NOMO-1 treated with dmso at 0.1 percent for 144 hours (cell line): ENCODE data around the gene NUDT19.
A peak's percentile ranks its signal among the peaks of the same experiment; 100 is the strongest.
"Not testable (repeated sequence)": the region's sequence is repeated elsewhere in the genome, so short reads cannot be mapped to it uniquely, and the experiment has no call there.

Experiments used
- DNase-seq: peaks from one replicate; lab custom pipeline; 2025; ENCODE audit not compliant: unreplicated experiment; lab: John Stamatoyannopoulos, UW

Gene NUDT19

DNA sequence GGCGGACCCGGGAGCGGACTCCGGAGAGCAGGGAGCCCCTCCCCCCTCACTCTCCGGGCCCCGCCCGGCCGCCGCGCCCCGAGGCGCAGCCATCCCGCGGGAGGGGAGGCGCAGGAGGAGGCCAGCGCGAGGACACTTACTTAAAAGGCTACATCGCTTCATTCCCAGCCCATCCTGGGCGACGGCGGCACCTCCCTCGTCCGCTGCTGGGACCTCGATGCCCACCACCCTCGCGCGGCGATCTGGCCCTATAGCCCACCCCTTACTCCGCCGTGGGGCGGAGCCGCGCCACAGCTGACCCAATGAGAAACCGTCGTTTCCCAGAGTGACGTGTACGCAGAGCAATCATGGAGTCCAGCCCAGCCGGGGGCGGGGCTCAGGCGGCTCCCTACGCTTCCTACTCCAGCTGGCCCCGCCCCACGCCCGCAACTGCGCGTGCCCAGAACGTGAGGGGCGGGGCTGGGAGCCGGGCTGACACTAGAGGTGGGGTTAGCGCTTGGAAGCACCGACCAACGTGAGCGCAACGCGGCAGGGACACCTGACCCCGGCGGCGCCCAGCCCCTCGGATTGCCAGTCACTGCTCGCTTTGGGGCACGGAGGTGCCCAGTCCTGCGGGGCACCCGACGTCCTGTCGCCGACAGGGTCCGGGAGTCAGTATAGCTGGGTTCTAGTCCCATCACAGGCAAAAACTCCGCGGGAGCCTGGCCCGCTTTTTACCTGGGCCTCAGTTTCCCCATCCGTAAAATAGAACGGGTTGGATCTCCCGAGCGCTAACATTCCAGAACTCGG lies 16.5 kb upstream of the NUDT19 start, which contains the start of gene ANKRD27:
Gene ANKRD27 (minus strand): TSS at position 250 of the 789 bp plus-strand sequence. CDS start 16,165 bp downstream, outside the sequence.
- DNase-seq: peak; percentile 97

DNA sequence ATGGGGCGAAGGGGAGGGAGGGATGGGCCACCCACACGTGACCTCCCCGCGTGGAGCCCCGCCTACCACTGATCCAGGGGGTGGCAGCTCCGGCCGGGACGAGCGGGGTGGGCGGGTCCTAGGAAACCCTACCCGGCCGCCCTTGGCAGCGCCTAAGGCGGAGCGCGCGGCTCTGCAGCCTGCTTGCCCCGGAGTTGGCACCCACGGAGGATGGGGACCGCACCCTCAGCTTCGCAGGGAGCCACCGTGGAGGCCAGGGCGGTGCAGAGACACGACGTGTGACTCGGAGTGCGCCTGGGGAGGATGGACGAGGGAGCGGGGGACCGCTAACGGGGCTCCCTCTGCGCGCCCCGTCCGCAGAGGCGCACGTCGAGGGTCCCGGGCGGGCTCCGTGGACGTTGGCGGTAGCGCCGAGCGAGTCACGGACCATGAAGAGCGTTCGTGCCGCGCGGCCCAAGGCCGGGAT lies 15.9 kb upstream of the NUDT19 start, which contains the start of gene RGS9BP:
Gene RGS9BP (plus strand): TSS at position 129 of the 466 bp plus-strand sequence. CDS start 416 bp downstream, outside the sequence.
- DNase-seq: no peak

DNA sequence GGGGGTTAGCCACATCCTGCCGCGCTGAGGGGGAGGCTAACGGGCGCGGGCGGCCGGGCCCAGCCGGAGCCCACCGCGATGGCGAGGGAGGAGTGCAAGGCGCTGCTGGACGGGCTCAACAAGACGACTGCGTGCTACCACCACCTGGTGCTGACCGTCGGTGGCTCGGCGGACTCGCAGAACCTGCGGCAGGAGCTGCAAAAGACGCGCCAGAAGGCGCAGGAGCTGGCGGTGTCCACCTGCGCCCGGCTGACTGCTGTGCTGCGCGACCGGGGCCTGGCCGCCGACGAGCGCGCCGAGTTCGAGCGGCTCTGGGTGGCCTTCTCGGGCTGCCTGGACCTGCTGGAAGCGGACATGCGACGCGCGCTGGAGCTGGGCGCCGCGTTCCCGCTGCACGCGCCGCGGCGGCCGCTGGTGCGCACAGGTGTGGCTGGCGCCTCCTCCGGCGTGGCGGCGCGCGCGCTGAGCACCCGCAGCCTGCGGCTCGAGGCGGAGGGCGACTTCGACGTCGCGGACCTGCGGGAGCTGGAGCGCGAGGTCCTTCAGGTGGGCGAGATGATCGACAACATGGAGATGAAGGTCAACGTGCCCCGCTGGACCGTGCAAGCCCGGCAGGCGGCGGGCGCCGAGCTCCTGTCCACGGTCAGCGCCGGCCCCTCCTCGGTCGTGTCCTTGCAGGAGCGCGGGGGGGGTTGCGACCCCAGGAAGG lies 15.3 kb upstream of the NUDT19 start:
- DNase-seq: no peak

DNA sequence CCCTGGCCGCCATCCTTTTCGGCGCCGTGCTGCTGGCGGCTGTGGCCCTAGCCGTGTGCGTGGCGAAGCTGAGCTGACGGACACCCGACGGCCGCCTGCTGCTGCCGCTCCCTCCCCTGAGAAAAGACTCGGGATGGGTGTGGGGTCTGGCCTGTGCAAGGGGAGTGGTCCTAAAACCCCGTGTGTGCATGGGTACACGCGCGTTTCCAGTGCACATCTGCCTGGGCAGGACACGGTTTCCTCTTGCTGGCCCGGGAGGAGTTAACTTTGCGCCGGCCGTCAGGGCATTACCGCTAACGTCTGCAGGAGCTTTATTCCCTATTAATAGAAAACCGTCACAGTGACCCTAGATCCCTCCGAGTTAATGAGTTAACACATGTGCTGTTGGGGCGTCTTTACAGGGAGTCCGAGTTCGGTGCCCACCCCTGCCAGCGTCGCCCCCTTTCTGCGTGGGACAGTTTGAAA lies 14.7 kb upstream of the NUDT19 start:
- no peak for DNase-seq

DNA sequence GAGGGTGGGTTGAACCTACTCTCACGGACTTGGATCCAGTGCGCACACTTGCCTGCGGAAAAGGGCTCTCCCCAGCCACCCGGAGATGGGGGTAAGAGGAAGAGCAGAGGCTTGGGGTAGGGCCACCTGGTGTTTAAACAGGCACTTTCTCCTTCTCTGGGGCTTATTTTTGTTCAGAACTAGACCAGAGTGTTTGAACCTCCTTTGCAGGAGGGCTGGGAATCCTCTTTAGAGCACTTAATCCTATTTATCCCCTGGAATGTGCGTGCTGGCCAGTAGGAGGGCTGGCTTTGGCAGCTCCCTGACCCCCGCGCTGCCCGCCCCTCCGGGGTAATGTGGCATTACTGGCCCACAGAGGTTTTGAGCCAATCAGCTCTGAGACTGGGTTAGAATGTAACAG lies 14.0 kb upstream of the NUDT19 start:
- DNase-seq: no peak

DNA sequence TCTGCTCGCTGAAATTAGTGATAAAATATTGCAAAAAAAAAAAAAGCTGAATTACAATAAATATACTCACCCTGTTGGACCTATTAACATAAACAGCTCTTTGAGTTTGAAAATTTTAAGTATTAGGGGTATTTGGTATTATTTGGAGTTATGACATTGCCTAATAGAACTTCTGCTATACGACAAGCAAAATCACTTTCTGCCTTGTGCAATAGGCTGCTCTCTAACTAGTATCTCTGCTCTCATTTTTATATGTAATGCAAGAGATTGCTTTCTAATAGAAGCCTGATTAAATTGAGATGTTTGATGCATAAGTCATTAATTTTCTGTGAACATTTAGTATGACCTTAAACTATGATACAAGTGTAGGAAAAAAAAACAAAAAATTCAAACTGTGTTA lies 10.6 kb upstream of the NUDT19 start:
- no peak for DNase-seq

DNA sequence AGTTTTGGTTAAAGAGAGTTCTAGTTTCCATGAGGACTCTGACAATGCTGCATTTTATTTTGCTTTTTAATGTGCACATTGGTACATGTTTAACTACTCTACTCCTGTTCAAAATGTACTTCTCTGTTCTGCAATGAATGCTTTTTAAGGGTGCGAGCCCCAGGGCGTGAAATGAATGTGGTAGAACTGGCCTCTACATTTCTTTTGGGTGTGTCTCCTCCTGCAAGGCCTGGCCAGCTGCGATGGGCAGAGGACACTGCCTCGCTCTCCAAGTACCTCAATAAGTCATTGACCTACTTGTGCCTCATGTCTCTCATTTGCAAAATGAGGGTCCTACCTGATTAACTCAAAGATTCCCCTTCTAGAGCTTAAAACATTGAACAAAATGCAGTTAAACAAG lies 9.3 kb upstream of the NUDT19 start:
- DNase-seq: no peak

DNA sequence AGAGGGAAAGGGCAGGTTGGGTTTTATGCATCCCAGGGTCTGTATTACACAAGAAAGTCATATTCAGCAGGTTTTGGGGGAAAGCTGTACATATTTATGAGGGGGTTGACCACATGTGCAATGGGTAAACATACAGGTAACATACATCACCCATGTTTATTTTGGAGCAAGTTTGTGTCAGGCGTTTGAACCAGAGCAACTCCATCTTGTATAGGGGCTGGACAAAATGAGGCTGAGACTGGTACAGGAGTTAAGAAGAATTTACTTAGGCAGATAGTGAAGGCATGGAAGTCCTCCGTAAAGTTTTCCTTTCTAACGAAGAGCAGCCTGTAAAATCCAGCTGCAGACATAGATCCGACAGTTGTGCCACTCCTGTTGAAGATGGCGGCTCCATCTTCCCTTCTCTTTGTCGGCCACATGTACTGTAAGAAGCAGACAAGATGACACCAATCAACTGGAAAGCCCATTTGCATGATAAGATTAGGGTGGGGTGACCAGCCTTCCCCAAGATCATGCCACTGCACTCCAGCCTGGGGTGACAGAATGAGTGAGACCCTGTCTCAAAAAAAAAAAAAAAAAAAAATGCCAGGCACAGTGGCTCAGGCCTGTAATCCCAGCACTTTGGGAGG lies 4.7 kb upstream of the NUDT19 start:
- DNase-seq: no peak

DNA sequence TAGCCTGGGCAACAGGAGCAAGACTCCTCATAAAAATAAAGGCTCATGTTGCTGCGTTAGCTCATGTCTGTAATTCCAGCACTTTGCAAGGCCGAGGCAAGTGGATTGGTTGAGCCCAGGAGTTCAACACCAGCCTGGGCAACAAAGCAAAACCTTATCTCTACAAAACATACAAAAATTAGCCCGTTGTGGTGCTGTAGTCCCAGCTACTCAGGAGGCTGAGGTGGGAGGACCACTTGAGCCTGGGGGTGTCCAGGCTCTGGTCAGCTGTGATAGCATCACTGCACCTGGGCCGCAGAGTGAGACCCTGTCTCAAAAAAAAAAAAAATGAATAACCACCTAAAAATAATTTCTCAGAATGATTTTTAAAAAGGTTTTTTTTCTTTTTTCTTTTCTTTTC lies 3.9 kb upstream of the NUDT19 start:
- no peak for DNase-seq

DNA sequence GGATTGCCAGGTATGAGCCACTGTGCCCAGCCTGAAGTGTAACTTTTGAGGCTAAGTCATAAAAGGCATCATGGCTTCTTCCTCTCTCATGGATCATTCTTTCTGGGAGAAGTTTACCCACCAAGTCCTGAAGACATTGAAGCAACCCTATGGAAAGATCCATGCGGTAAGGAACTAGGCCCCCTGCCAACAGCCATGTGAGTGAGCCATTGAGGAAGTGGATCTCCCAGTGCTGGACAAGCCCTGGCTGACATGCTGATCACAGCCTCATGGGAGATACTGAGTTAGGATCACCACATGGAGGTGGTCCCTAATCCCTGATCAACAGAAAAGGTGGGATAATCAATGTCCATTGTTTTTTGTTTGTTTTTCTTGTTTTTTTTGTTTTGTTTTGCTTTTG lies 3.3 kb upstream of the NUDT19 start:
- DNase-seq: no peak

DNA sequence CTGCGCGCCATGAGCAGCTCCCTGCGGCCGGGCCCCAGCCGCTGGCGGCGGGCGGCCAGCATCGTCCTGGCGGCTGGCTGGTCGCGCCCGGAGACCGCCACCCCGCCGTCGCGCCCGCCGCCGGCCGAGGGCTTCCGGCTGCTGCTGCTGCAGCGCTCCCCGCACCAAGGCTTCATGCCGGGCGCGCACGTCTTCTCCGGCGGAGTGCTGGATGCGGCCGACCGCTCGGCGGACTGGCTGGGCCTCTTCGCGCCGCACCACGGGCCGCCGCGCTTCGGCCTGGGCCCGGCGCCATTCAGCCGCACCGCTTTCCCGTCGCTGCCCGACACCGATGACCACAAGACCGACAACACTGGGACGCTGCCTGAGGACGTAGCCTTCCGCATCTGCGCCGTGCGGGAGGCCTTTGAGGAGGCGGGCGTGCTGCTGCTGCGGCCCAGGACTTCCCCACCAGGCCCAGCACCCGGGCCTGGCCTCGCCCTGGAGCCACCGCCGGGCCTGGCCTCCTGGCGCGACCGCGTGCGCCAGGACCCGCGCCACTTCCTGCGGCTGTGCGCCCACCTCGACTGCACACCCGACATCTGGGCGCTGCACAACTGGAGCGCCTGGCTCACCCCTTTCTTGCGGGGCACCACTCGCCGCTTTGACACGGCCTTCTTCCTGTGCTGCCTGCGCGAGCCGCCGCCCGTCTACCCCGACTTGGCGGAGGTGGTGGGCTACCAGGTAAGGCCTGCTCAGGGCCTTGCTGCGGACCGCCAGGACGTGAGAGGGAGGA lies 518 bp downstream of the NUDT19 start:
- peak; percentile 41 for DNase-seq

DNA sequence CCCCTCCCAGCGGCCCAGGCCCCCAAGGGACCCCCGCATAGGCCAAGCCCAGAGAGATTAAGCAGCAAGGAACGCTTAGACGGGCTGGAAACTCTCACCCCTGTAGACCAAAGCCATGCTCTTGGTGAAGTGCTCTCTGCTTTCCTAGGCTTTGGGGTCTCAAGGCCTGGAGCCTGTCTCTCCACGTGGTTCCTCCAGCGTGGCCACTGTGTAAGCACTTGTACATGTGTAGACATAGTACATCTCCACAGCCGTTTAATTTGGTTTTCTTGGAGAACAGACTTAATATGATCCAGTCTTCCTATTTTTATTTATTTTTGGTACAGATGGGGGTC lies 1.1 kb downstream of the NUDT19 start:
- no peak for DNase-seq

DNA sequence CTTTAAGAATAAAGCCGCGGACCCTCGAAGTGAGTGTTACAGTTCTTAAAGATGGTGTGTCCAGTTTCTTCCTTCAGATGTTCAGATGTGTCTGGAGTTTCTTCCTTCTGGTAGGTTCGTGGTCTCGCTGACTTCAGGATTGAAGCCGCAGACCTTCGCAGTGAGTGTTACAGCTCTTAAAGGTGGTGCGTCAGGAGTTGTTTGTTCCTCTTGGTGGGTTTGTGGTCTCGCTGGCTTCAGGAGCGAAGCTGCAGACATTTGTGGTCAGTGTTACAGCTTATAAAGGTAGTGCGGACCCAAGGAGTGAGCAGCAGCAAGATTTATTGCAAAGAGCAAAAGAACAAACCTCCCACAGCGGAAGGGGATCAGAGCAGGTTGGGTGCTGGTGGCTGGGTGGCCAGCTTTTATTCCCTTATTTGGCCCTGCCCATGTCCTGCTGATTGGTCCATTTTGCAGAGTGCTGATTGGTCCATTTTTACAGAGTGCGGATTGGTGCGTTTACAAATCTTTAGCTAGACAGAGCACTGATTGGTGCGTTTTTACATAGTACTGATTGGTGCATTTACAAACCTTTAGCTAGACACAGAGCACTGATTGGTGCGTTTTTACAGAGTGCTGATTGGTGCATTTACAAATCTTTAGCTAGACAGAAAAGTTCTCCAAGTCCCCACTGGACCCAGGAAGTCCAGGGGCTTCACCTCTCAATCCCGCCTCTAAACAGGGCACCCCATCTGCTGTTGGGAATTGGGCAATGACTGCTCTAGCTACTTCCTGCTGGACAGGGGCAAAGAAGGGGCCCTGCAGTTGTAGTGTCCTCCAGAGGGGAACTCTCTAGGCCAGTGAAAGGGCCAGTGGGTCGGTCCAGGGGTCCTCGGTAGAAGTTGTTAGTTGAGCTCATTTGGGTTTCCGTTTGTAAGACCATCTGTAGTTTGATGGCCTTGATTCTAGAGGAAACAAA lies 1.8 kb downstream of the NUDT19 start:
- DNase-seq: peak; percentile 45

DNA sequence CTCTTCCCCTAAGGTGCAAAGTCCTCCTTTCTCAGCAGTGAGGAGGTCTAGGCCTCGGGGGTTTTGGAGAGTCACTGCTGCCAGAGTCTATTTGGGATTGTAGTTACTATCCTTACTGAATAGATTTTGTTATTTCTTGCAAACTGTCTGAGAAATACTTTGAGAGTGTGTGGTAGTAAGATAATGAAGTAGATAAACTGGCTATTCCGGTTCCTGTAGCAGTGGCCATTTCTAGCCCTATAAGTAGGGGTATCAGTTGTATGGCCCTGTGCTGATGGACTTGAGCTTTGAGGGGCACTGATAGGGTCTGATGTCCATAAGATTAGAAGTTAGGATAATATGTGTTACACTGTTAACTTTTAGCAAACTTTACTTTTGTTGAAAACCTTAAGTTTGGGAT lies 2.7 kb downstream of the NUDT19 start:
- not testable (repeated sequence) for DNase-seq

DNA sequence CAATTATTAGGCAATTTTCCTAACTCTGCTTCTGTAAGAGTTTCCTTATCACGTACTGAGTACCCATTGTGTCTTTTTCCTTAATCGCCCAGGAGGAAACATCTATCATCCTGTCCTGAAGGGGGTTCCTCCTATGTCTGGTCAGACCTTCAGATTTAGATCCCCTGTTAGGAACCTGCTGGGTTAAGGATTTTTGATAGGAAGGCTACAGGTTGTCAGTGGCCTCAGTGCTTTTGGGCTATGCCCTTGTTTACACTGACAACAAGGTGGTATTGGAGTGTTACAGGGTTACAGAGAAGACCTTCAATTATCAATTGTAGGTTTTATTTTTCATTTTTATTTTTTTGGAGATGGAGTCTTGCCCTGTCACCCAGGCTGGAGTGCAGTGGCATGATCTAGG lies 3.2 kb downstream of the NUDT19 start:
- DNase-seq: not testable (repeated sequence)

DNA sequence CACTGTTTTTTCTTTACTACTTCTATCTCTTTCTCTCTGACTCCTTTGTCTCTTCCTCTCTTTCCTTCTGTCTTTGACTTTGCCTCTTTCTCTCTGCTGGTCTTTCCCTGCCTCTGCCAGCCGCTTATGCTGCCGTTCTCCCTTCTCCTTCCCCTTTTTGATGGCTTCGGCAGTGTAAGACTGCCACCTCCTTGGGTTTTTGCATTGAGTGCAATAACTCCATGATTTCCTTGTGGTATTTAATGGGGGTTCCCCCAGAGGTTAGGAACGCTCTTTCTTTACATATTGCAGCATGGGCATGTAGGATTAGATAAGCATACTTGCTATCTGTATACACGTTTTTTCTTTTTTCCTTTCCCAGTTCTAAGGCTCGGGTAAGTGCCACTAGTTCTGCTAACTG lies 3.9 kb downstream of the NUDT19 start:
- not testable (repeated sequence) for DNase-seq

DNA sequence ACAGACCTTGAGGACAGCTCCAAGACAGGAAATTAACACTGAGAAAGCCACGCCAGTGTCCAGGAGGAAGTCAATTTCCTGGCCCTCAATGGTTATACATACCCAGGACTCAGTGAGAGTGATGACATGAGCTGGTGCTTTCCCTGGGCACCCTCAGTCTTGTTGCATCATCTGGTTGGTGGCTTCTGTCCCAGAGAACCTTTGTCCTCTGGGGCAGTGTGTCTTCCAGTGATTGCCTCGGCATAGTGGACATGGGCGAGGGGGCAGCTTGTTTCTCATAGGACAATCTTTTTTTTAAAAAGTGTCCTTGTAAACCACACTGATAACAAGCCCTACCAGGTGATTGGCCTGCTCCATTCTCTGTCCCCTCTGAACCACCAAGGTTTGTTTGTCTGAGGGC lies 5.2 kb downstream of the NUDT19 start:
- not testable (repeated sequence) for DNase-seq

DNA sequence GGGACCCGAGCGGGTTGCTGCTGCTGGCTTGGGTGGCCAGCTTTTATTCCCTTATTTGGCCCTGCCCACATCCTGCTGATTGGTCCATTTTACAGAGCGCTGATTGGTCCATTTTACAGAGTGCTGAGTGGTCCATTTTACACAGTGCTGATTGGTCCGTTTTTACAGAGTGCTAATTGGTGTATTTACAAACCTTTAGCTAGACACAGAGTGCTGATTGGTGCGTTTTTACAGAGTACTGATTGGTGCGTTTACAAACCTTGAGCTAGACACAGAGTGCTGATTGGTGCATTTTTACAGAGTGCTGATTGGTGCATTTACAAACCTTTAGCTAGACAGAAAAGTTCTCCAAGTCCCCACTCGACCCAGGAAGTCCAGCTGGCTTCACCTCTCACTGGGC lies 8.5 kb downstream of the NUDT19 start:
- not testable (repeated sequence) for DNase-seq

DNA sequence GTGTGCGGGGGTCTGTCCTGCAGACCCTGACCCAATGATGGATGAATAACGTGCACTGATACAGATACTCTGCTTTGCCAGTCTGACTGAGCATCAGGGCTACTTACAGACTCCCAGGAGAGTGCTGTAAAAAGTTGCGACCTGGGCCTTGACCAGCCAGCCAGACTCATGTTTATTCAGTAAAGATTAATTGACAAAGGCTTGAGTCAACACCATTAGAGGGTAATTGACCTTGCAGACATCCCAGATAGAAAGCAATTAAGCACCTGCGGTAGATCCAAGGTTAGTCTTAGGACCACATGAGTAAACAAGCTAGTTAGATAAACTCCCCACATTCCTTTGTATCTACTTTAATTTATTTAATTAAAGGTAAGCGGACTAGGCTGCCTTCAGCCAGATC lies 10.4 kb downstream of the NUDT19 start:
- DNase-seq: no peak

DNA sequence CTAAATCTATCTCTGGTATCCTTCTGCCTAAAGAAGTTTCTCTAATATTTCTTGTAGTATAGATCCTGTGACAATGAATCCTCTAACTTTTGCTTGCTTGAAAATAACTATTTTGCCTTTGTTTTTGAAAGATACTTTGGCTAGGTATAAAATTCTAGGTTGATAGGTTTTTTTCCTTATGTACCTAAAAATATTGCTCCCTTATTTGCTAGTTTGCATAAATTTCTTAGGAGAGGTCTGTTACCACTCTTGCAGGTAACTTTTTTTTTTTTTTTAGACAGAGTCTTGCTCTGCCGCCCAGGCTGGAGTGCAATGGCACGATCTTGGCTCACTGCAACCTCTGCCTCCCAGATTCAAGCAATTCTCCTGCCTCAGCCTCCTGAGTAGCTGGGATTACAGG lies 12.4 kb downstream of the NUDT19 start:
- not testable (repeated sequence) for DNase-seq
